GM12874 (cell line): ENCODE measurements around the gene KRT78.

Source experiments
- CTCF ChIP-seq: IDR thresholded peaks from 2 replicates; pipeline ENCODE4 v1.5.1; 2011; ENCODE audit warnings: low read depth, mild to moderate bottlenecking, control low read depth, low read length, moderate library complexity; ENCODE audit not compliant: insufficient read depth

KRT78 gene

DNA sequence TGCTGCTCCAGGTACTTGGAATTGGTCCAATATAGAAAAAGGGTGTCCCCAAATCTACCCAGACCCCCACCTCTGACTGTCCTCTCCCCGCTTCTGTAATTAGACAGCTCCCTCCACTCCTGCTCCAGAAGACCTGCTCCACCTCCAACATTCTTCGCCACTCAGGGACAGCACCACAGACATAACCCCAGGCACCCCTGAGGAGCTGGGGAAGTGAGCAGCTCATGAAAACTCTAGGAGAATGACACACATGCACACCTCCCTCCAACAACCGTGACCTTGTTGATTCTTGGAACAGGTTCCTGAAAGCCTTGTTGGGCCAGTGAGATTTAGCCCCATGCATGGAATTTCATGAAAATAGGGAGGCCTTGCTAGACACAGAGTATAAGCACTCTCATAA lies 43.1 kb downstream of the KRT78 start:
- TF ChIP-seq CTCF, result no peak

DNA sequence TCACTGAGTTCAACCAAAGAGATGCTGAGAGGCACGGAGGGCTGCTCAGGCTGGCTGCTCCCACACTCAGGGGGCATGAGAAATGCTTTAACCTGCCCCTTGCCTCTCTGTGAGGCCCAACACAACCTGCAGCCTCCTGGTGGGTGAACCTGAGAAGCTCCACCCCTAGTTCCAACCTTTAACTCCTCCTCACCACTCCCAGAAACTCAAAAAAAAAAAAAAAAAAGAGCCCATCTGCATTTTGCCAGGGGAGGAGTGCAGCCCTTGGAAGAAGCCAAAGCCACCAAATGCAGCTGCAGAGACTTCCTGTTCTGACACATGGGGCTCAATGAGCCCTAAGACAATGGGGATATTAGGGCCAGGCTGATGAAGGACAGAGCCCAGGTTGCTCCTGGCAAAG lies 43.8 kb downstream of the KRT78 start:
- no peak for TF ChIP-seq CTCF

DNA sequence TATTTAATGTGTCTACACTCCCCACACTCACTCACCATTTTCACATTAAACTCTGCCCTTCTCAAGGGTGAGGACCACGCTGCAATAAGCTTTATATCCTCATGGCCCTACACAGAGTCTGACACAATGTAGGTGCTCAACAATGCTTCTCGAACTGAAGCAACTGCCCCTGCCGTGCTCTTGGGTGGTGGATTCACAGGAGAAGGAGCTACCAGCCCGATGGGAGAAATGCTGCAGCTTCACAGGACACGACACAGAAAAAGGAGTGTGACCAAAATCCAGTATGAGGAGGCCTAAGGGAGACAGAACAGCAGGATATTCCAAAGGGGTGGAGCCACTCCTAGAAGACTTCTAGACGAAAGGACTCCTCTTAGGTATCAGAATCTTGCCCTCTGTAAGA lies 46.4 kb downstream of the KRT78 start:
- TF ChIP-seq CTCF, result no peak

- TF ChIP-seq CTCF, result no peak
Observed at GRCh38 chr12:52801773-52802172, 47.0 kb downstream of the KRT78 start.

- TF ChIP-seq CTCF, result no peak
Observed at GRCh38 chr12:52800259-52800917, 48.4 kb downstream of the KRT78 start.

GRCh38 chr12:52799505-52800211 lies 49.1 kb downstream of the KRT78 start:
- TF ChIP-seq CTCF, result no peak

GRCh38 chr12:52798671-52799504 lies 49.9 kb downstream of the KRT78 start:
- no peak for TF ChIP-seq CTCF
